NCI-H128 (cell line): ENCODE measurements around the gene ANKIB1.
"Not testable (repeated sequence)": the region's sequence is repeated elsewhere in the genome, so short reads cannot be mapped to it uniquely, and the experiment has no call there.

Experiments
- DNase-seq: peaks from one replicate; lab custom pipeline; 2025; ENCODE audit not compliant: unreplicated experiment; lab: John Stamatoyannopoulos, UW

Gene ANKIB1

DNA sequence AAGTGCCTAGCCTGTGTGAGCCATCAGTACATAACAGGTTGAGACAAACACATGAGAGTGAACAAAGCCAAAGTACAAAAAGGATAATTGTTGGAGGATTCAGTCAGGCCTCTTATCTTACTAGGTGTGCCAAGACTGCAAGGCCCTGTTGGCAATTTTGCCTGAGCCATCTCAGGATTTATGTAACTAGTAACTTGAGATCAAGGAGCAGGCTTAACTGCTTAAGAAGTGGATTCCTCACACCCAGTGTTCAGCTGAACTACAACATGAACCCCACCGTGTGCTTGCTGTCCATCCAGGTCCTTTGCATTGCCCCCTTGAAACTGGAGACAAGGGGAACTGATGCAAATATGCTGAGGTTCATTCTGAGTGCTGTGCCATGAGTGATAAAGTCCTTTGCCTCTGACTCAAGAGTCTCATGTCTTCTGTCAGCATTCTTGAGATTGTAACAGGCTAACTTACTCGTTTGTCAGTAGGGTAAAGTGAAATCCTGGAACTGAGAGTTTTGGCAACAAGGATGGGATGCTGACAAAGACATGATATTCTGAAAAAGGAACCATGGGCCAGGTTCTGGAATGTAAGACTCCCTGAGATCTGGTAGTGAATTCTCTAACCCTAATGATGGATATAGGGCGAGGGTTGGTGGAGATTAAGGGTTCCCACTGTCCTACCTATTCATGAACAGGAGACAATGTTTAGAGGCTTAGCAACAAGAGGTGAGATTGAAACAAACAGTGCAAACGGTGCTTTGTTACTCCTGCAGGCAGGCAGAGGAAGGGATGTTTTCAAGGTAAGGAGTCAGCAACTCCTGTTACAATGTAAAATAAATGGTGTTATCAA lies 157.4 kb downstream of the ANKIB1 start:
- DNase-seq: no peak

DNA sequence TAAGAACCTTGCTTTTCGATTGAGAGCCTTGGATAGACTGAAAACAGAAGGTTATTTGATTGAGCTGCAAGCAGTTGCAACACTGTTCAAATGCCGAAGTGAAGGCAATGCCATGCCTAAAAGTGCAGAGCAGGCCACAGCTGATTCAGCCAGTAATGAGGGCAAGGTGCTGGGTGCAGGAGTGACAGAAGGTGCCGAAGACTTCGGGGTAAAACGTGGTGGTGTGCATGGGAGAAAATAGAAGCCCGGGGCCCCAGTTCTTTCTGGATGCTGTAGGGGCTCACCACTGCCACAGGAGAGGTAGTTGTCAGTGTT lies 157.9 kb downstream of the ANKIB1 start:
- DNase-seq: no peak

DNA sequence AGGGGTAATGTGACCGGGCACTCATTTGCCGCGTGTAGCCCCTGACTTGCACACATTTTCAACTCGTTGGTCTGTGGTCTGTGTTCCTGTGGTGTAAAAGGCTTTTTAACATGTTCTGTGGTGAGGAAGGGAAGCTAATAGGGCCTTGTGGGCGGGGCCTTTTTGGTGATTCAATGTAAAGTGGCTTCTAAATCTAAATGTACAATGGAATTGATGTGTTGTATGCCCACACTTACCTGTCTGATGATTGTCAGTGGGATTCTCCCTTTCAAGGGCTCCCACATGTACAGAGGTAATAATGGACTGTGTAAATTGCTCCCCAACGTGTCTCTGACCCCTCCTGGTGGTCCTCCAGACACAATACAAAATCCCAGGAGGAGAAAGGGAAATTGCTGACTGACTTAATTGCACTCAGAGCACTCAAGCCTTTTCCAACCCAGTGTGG lies 158.4 kb downstream of the ANKIB1 start:
- DNase-seq: peak; percentile 65

DNA sequence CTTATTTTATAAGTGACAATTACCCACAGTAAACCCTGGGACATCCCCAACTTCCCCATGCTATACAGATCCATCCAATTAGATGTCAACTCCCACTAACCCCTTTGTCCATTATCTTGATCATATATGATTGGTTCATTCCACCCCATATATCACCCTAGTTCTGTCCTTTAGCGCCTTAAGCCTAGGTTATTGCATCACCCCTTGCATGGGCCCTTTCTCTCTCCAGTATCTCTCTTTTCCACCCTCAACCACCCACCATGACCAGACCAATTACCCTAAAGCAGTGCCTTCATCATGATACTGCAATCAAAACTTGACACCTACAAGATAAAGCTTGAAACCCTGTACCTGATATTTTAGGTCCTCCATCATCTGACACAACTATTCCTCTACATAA lies 163.6 kb downstream of the ANKIB1 start:
- no peak for DNase-seq

DNA sequence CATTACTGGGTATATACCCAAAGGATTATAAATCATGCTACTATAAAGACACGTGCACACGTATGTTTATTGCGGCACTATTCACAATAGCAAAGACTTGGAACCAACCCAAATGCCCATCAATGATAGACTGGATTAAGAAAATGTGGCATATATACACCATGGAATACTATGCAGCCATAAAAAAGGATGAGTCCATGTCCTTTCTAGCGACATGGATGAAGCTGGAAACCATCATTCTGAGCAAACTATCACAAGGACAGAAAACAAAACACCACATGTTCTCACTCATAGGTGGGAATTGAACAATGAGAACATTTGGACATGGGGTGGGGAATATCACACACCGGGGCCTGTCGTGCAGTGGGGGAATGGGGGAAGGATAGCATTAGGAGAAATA lies 164.4 kb downstream of the ANKIB1 start:
- DNase-seq: not testable (repeated sequence)

DNA sequence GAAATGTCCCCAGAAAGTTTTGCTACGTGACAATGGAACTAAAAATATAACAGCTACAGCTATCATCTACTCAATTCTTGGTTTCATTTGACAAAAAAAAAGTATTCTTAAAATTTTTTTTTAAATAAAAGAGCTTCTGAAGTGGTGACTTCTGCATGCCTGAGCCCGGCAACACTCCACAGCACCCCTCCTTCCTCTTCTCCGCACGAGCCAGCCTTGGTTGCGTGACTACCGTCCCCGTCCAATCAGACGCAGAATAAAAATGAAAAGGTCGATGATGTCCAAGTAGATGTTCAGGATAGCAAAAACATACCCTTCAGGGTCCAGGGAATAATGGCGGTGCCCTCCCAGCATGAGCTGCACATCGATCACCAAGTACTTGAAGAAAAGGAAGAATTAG lies 167.0 kb downstream of the ANKIB1 start:
- DNase-seq: no peak

DNA sequence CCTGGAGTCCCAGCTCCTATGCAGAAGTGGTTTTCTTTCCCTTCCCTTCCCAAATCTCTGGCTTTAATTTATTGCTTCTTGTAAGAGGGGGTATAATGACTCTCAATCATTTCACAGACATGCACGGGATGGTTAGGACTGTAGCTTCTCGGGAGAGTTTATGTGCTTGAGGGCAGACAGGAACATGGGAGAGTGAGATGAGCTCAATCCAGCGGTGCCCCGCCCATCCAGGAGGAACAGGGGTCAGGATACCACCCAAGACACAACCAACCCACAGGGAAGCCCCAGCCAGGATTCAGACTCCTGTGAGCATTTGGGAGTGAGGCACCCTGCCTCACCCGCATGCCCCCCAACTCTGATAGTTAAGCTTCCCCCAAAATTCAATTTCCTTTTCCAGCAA lies 167.8 kb downstream of the ANKIB1 start:
- no peak for DNase-seq

DNA sequence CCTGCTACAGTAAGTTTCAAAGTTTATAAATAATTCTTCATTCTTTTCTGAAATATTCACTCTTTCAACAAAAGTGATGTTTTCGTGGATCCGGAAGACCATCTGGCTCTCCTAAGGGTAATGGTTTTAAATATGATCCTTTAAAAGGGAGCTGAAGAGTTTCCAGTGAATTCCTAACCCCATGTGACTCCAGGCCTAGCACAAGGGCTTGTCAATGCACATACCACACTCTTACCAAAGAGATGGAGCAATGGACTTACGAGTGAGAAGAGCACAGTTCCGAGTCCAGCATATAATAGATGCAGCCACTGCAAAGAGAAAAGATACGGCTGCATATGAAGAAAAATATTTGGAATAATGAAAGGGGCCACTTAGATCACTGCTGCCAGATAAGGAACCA lies 169.5 kb downstream of the ANKIB1 start:
- no peak for DNase-seq

DNA sequence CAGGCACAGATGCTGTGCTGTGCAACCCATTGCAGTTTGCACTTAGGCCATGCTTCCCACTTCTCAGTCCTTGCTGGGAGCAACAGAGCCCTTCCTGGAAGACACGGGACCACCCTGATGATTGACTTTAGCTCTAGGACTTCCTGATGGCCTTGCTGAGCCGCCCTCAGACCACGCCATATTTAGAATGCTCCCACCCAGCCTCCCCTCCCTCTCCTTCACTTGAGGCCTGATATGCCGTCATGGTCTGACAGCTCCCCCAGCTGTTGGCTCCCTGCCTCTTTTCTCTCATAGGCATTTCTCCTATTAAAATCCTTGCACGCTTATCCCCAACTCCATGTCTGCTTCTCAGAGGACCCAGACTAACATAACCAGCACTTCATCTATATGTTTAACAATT lies 172.1 kb downstream of the ANKIB1 start:
- DNase-seq: no peak

DNA sequence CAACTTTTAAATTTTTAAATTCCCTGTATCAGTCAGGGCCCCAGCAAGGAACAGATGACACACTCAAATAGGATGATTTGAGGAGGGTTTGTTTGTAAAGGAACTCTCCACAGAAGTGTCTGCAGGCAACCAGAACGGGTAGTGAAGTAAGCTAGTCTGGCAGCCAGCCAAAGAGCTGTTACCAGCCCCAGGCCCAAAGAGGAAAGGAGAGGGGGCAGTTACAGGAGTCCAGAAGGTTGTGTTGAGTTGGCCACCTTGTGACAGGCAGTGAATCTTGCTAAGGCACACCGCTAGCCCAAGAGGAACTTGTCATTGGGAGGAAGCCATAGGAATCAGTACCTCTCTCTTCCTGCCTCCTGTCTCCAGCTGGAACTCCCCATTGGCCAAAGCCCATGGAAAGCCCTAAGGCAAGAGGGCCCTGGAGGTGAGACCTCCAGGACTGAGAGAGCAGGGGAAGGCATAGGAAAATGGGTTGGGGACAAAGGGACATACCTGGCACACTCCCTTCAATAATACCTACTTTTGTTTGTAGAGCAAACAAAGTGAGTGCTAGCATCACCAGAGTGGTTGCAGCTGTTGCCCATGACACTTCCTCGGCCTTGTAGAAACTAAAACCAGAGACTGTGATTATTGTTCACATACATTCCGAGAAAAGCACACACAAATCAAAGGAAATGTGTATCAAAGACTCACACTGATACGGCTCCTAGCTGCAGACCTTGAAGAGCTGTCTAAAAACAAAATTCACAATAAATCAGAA lies 176.1 kb downstream of the ANKIB1 start:
- DNase-seq: no peak

DNA sequence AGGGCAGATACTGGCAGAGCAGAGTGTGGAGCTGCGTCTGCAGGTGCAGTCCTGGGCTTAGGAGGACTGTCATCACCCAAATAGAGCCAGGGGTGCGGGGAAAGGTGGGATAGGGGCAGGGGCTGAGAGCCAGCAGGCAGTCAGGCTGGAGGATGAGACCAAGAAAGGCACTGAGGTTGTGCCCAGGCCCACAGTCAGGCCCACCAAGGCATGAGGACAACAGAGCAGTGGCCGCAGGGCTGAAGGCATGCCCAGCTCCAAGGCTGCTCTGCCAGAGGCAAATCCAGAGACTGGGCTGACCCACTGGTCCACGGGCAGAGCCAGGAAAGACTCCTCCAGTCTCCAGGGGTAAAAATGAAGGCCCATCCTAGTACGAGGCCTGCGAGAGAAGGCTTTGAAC lies 177.2 kb downstream of the ANKIB1 start:
- DNase-seq: no peak

DNA sequence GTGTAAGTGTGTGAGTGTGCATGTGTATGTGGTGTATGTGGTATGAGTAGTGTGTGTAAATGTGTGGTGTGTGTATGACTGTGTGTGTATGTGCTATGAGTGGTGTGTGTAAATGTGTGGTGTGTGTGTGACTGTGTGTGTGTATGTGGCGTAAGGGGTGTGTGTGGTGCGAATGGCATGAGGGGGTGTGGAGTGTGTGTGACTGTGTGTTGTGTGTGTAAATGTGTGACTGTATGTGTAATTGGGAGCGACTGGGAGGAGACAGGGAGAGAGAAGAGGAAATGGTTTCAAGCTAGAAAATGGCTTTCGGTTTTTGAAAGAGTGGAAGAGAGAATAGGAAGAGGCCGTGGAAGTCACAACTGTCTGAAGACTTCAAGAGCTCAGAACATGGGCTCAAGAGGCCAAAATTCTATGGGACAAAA lies 177.9 kb downstream of the ANKIB1 start:
- DNase-seq: no peak

DNA sequence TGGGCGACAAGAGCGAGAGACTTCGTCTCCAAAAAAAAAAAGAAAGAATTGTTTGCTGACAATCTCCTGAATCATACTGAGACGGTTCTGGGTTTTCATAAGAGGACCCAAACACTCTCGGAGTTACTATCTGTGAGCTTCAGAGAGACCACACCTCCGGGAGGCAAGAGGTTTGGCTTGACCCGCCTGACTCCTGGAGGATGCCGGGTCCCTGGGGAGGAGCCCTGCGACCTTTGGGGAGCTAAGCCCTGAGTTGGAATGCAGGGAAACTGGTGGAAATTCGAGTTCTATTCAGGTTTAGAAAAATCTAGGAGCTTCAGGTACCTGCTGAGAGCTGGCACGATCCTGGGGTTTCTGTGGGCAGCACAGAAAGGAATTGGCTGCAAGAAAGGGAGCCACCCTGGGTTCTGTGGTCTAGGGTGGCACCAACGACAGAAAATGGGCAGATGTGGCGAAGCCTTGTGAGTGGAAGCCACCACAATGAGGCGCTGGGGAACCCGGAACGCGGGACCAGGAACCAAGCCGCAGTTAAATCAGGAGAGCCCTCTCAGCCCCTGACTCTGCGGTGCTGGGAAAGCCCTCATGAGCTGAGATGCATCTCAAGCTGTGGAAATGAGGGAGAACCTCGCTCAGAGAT lies 179.7 kb downstream of the ANKIB1 start:
- DNase-seq: no peak

DNA sequence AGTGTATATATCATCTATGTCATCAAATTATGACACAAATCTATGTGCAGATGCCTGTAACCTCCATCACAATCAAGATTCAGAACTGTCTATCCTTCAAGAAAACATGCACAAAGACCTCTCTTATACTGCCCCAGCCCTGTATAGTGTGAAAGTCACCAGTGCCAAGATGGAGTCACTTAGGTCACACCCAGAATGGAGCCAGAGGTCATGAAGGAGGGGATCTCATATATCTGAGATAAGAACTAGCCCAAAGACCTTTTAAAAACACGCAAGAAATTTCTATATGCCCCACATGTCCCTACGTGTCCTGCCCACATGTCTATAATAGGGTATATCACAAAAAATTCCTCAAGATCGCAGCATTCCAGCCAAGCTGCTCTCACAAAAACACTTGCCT lies 181.4 kb downstream of the ANKIB1 start:
- no peak for DNase-seq

DNA sequence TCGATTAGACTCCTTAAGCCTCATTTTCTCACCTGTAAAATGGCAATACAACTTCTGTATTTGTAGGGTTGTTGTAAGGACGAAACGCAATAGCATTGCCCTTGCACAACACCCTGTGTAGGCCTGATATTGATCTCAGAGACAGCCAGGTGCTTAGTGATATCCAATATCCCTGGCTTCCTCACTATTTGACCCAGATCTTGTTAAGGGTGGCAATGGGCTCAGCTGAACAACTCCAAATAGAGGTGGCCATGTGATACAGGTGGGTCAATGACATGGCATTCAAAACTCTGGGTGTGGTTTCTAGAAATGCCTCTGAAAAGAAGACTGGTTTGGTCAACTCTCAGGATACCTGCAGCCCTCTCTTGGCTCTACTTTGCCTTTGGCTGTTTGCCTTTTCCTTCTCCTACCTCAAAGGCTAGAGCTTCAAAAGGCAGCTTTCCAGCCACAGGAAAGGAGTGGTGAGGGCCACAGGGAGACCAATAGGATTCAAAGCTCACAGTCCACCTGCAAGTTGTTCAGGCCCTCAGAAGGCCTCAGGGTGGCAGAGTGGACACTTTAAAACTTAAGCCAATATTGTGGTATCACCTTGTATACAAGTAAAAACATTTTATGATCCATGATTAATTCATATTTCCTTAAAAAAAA lies 186.6 kb downstream of the ANKIB1 start:
- DNase-seq: no peak

DNA sequence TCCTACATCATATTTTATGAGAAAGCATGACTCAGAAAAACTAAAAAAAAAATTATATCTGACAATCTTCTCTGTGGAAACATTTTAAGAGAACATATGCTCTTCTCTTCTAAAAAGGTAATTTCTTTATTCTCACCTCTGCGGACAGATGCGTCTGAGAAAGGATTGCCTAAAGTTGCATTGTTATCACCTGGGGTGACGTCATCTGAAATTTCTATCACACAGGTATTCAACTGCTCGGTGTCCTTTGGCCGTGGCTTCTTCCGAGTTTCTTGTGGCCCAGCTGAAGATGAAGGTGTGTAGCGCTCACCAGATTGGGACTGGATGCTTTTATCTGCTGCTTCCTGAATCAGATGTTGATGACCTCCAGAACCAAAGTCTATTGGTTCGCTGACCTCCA lies 187.2 kb downstream of the ANKIB1 start:
- no peak for DNase-seq

DNA sequence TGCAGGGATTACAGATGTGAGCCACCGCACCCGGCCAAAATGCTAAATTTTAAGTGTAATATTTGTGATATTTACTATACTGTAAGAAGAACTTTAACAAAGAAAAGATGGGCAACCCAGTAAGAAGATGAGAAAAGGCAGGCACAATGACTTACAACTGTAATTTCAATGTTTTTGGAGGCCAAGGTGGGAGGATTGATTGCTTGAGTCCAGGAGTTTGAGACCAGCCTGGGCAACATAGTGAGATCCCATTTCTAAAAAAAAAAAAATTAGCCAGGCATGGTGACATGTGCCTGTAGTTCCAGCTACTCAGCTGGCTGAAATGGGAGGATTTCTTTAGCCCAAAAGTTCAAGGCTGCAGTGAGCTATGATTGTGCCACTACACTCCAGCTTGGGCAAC lies 189.8 kb downstream of the ANKIB1 start:
- DNase-seq: no peak

DNA sequence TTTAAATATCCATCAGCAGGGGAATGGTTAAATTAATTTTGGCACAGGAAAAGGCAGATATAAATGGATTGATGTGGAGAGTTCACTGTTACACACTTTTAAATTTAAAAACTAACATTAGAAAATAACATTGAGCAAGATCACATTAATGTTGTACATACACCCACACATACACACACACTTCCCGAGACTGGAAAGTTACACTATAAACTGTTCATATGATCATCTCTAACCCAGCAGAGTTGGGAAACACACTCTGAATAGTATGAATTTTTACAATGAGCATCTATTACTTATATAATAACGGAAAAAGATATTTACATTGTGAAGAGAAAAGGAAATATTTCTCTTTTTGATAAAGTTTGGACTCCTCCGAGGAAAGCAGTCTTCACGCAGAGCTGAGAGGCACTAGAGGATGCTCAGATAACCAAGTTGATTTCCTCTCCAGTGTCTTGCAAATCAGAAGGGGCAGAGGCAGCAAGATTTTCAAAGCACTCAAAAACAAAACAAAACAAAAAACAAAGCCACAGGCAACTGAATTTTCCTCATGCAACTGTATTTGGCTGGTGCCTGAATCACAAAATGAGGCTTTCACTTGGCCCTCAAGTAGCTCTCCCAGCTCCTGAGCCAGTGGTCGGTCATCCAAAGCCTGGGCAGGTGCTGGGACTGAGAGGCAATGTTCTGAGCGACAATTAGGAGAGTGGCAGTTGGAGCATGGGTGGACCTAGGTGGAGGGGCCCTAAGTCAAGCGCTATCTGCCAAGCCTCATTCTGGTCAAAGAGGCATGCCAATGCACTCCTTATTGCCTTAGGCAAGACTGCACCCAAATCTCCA lies 191.1 kb downstream of the ANKIB1 start:
- no peak for DNase-seq

DNA sequence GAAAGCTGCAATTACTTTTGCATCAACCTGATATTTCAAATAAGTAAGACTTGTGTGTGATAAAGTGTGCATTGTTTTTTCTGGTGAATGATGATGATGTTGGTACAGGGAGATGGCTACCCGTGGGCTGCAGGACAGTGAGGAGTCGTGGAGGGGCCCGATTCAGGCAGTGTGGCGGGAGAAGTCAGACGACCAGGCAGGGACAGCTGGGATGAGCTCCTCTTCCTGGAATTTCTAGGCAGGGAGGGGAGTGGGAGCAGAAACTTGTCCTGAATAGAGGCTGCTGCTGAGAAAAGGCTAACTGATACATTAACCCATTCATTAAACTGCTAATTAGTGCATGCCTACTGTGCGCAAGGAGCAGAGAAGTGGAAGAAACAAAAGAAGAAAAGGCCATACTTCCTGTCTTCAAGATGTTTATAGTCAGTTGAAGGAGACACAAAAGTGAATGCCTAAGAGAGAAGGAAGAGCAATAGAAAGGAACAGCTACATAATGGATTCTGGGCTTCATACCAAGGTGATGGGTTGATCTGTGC lies 192.2 kb downstream of the ANKIB1 start:
- DNase-seq: no peak

DNA sequence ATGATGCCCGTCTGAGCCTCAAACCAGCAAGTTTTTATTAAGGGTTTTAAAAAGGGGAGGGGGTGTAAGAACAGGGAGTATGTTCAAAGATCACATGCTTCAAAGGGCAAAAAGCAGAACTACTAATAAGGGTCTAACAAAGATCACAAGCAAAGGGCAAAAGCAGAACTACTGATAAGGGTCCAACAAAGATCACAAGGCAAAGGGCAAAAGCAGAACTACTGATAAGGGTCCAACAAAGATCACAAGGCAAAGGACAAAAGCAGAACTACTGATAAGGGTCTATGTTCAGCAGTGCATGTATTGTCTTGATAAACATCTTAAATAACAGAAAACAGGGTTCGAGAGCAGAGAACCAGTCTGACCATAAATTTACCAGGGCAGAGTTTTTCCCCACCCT lies 196.9 kb downstream of the ANKIB1 start:
- not testable (repeated sequence) for DNase-seq
